ENCODE measurements around the gene RFFL. TPM values are rescaled to one million over a fixed set of nuclear protein-coding genes. Genes with fewer than 3 reads are reported as not detected.

Gene RFFL
- total RNA-seq, 1 experiment from 2014 or later, result 37.7 TPM

- no peaks in the 10 kb centered on the region for H3K27me3 ChIP-seq (ENCODE audit: low read length)
- peaks cover 12% of the 10 kb centered on the region for H3K4me1 ChIP-seq (ENCODE audit: insufficient read depth, low read length)
- no peak overlapping the region for H3K4me2 ChIP-seq (ENCODE audit: low read length)
- H3K4me3 ChIP-seq (ENCODE audit: low read length), result no peak overlapping the region
- ChIA-PET POLR2A (ENCODE audit: unreplicated experiment) (no interaction called here), CTCF (no interaction called here)
- peaks cover 22% of the 10 kb centered on the region; the same call in 1 of the 2 replicates for H3K36me3 ChIP-seq (ENCODE audit: low read depth, low read length)
- H3F3A ChIP-seq (ENCODE audit: low read length, unreplicated experiment), result no peaks in the 10 kb centered on the region
- H4K20me1 ChIP-seq (ENCODE audit: low read length), result no peaks in the 10 kb centered on the region
- DNase-seq (no peak), ATAC-seq (no peak)
- TF ChIP-seq, protein P1, sequence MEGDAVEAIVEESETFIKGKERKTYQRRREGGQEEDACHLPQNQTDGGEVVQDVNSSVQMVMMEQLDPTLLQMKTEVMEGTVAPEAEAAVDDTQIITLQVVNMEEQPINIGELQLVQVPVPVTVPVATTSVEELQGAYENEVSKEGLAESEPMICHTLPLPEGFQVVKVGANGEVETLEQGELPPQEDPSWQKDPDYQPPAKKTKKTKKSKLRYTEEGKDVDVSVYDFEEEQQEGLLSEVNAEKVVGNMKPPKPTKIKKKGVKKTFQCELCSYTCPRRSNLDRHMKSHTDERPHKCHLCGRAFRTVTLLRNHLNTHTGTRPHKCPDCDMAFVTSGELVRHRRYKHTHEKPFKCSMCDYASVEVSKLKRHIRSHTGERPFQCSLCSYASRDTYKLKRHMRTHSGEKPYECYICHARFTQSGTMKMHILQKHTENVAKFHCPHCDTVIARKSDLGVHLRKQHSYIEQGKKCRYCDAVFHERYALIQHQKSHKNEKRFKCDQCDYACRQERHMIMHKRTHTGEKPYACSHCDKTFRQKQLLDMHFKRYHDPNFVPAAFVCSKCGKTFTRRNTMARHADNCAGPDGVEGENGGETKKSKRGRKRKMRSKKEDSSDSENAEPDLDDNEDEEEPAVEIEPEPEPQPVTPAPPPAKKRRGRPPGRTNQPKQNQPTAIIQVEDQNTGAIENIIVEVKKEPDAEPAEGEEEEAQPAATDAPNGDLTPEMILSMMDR (conservative IDR thresholded peaks at IDR 0.05; ENCODE audit: low read depth, low read length), result no peak
- TF ChIP-seq EZH2phosphoT487 (IDR thresholded peaks at IDR 0.05; ENCODE audit: borderline replicate concordance, low read length) (no peak), EZH2 (IDR thresholded peaks at IDR 0.05; ENCODE audit: low read length, unreplicated experiment) (no peak)
- H3K79me2 ChIP-seq (ENCODE audit: low read length), result no peaks in the 10 kb centered on the region
- H2AFZ ChIP-seq (ENCODE audit: low read length), result no peak overlapping the region
- intact Hi-C loops (cut with micrococcal nuclease), result no loop called here
- H3K27ac ChIP-seq (ENCODE audit: low read length), result no peak overlapping the region
- H3K9me2 ChIP-seq (replicated peaks; ENCODE audit: low read length), result no peaks in the 10 kb centered on the region
- H3K9ac ChIP-seq (ENCODE audit: low read length), result no peak overlapping the region
- no TSS peak for BruUV-seq (replicated peaks)
- H3K9me3 ChIP-seq (ENCODE audit: low read length), result no peaks in the 10 kb centered on the region
Observed at GRCh38 chr17:35006345-35006744, 57.2 kb downstream of the RFFL start.

DNA sequence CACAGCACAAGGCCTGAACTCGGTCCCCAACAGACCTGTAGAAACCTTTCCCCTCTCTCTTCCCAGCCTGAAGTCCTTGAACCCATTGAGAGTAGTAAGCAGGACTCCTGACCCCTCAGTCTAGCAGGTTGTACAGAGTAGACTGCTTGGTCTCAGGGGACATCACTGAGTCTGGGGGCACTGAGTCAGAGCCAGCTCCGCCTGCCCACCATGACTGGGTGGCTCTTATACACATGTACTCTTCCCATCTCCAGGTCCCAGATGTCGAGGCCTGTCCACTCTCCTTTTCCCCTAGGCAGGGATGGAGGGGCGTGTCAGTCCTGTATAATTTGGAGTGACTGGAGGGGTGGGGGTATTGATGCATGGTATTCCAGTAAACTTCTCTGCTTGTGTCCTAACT, 59.7 kb downstream of the RFFL start:
- ATAC-seq, result no peak
- DNase-seq, result no peak
- ChIA-PET POLR2A (ENCODE audit: unreplicated experiment) (no interaction called here), CTCF (no interaction called here)
- Histone ChIP-seq H3K79me2 (ENCODE audit: low read length) (no peaks in the 10 kb centered on the region), H4K20me1 (ENCODE audit: low read length) (no peaks in the 10 kb centered on the region), H3K4me3 (ENCODE audit: low read length) (no peak overlapping the region), H3K4me1 (ENCODE audit: insufficient read depth, low read length) (peaks cover 13% of the 10 kb centered on the region), H2AFZ (ENCODE audit: low read length) (no peak overlapping the region), H3K9ac (ENCODE audit: low read length) (no peak overlapping the region), H3K4me2 (ENCODE audit: low read length) (no peak overlapping the region), H3K27me3 (ENCODE audit: low read length) (no peaks in the 10 kb centered on the region), H3K36me3 (ENCODE audit: low read depth, low read length) (peaks cover 13% of the 10 kb centered on the region), H3F3A (ENCODE audit: low read length, unreplicated experiment) (no peaks in the 10 kb centered on the region), H3K9me3 (ENCODE audit: low read length) (no peaks in the 10 kb centered on the region), H3K9me2 (replicated peaks; ENCODE audit: low read length) (no peaks in the 10 kb centered on the region), H3K27ac (ENCODE audit: low read length) (no peak overlapping the region)
- TF ChIP-seq, protein P1 (conservative IDR thresholded peaks at IDR 0.05; ENCODE audit: low read depth, low read length), result no peak
- TF ChIP-seq EZH2phosphoT487 (IDR thresholded peaks at IDR 0.05; ENCODE audit: borderline replicate concordance, low read length) (no peak), EZH2 (IDR thresholded peaks at IDR 0.05; ENCODE audit: low read length, unreplicated experiment) (no peak)
- no TSS peak for BruUV-seq (replicated peaks)
- intact Hi-C loops (cut with micrococcal nuclease), result no loop called here

DNA sequence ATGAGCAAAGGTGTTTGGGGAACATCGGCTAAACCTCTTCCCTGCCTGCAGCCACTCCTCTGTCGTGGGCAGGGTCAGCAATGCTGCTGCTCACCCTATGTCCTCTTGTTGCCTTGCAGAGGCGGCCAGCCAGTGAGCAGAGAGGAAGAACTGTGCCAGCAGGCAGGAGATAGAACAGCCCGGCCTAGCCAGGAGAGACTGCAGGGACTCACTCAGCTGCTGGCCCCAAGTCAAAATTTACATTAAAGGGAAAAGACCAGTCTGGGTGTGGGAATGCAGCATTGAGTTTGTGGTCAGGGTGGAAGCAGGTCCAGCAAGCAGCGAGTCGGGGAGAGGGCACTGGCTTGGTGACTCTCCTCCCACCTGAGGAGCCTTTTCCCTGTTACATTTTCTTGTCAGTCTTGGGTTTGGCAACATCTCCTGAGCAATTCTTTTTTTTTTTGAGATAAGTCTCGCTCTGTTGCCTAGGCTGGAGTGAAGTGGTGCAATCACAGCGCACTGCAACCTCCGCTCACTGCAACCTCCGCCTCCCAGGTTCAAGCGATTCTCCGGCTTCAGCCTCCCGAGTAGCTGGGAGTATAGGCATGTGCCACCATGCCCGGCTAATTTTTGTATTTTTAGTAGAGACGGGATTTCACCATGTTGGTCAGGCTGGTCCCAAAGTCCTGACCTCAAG, 60.5 kb downstream of the RFFL start:
- Histone ChIP-seq H3K27me3 (ENCODE audit: low read length) (no peaks in the 10 kb centered on the region), H4K20me1 (ENCODE audit: low read length) (no peaks in the 10 kb centered on the region), H3K4me3 (ENCODE audit: low read length) (no peak overlapping the region), H3K9me3 (ENCODE audit: low read length) (no peaks in the 10 kb centered on the region), H3K9ac (ENCODE audit: low read length) (no peak overlapping the region), H2AFZ (ENCODE audit: low read length) (no peak overlapping the region), H3K36me3 (ENCODE audit: low read depth, low read length) (peaks cover 14% of the 10 kb centered on the region), H3K79me2 (ENCODE audit: low read length) (no peaks in the 10 kb centered on the region), H3F3A (ENCODE audit: low read length, unreplicated experiment) (no peaks in the 10 kb centered on the region), H3K4me2 (ENCODE audit: low read length) (no peak overlapping the region), H3K4me1 (ENCODE audit: insufficient read depth, low read length) (peaks cover 13% of the 10 kb centered on the region), H3K27ac (ENCODE audit: low read length) (0 out of 2 replicates have a peak overlapping the region, but pooled peaks have one; percentile 17), H3K9me2 (replicated peaks; ENCODE audit: low read length) (no peaks in the 10 kb centered on the region)
- no TSS peak for BruUV-seq (replicated peaks)
- intact Hi-C loops (cut with micrococcal nuclease), result no loop called here
- TF ChIP-seq EZH2phosphoT487 (IDR thresholded peaks at IDR 0.05; ENCODE audit: borderline replicate concordance, low read length), result no peak
- TF ChIP-seq EZH2 (IDR thresholded peaks at IDR 0.05; ENCODE audit: low read length, unreplicated experiment), result no peak
- TF ChIP-seq, protein P1 (conservative IDR thresholded peaks at IDR 0.05; ENCODE audit: low read depth, low read length), result no peak
- peak; percentile 76 for ATAC-seq
- ChIA-PET CTCF (interaction anchor here (0.6 kb wide), 1 partner anchor 80 kb away, joined by 3 read pairs; no protein-coding TSS in a partner anchor), POLR2A (ENCODE audit: unreplicated experiment) (no interaction called here)
- DNase-seq, result peak; percentile 64

Measured in PC-3 (cell line).